Erythroblast (primary cell): ENCODE measurements around the gene COMMD4.
"Not testable (repeated sequence)": the region's sequence is repeated elsewhere in the genome, so short reads cannot be mapped to it uniquely, and the experiment has no call there.

ENCODE experiments used
- DNase-seq, 2 experiments: peaks; one replicate each; lab custom pipeline; 2025; lab: John Stamatoyannopoulos, UW
- GATA1 ChIP-seq: IDR thresholded peaks from 2 replicates; pipeline ENCODE4 v1.6.1; 2011; ENCODE audit warnings: low read depth, mild to moderate bottlenecking, control low read depth, low read length, moderate library complexity
- POLR2A ChIP-seq: IDR thresholded peaks from 2 replicates; pipeline ENCODE4 v1.6.1; 2011; ENCODE audit warnings: mild to moderate bottlenecking, low read length

The COMMD4 gene

GRCh38 chr15:75321711-75322110, 14.2 kb upstream of the COMMD4 start:
- no peak for DNase-seq
- TF ChIP-seq GATA1 (no peak), POLR2A (no peak)

- no peak for TF ChIP-seq GATA1
- no peak for TF ChIP-seq POLR2A
- no peak for DNase-seq
These were observed 9.9 kb upstream of the COMMD4 start for GRCh38 chr15:75325922-75326321.

GRCh38 chr15:75327005-75327404, 8.9 kb upstream of the COMMD4 start:
- TF ChIP-seq POLR2A (no peak), GATA1 (no peak)
- no peak for DNase-seq

- DNase-seq, result no peak
- no peak for TF ChIP-seq POLR2A
These were observed 8.4 kb upstream of the COMMD4 start for GRCh38 chr15:75327491-75327890.

GRCh38 chr15:75328493-75329314, 7.2 kb upstream of the COMMD4 start:
- no peak for DNase-seq
- TF ChIP-seq POLR2A (no peak), GATA1 (no peak)

GRCh38 chr15:75329571-75329970, 6.3 kb upstream of the COMMD4 start:
- TF ChIP-seq GATA1 (no peak), POLR2A (no peak)
- DNase-seq, result no peak

- DNase-seq, result not testable (repeated sequence)
These were observed 3.8 kb upstream of the COMMD4 start for GRCh38 chr15:75332093-75332492.

GRCh38 chr15:75333654-75334419, 2.0 kb upstream of the COMMD4 start:
- DNase-seq, result not testable (repeated sequence)

GRCh38 chr15:75335313-75335704, 554 bp upstream of the COMMD4 start:
- no peak for DNase-seq
- TF ChIP-seq GATA1 (no peak), POLR2A (no peak)

- DNase-seq, result no peak
- no peak for TF ChIP-seq POLR2A
- no peak for TF ChIP-seq GATA1
These were observed 2.9 kb downstream of the COMMD4 start for GRCh38 chr15:75338661-75339240.

- TF ChIP-seq POLR2A (no peak), GATA1 (no peak)
- no peak for DNase-seq
These were observed 3.8 kb downstream of the COMMD4 start for GRCh38 chr15:75339531-75340240.

- no peak for DNase-seq
- no peak for TF ChIP-seq POLR2A
- TF ChIP-seq GATA1, result no peak
These were observed 6.4 kb downstream of the COMMD4 start for GRCh38 chr15:75342221-75342620.

GRCh38 chr15:75343953-75344352, 8.1 kb downstream of the COMMD4 start:
- DNase-seq, result not testable (repeated sequence)

GRCh38 chr15:75346796-75347221, 10.9 kb downstream of the COMMD4 start, which contains the start of gene NEIL1:
NEIL1 (plus strand) TSS chr15:75347039; CDS start chr15:75348906, 1,867 bp downstream.
- TF ChIP-seq GATA1 (no peak), POLR2A (no peak)
- no peak for DNase-seq
